SH-SY5Y (cell line): ENCODE results near the gene BACH2.

ENCODE experiments used
- GATA2 ChIP-seq: IDR thresholded peaks from 2 replicates; pipeline ENCODE4 v1.6.1; 2011; ENCODE audit warnings: mild to moderate bottlenecking, low read depth, low read length
- GATA3 ChIP-seq: IDR thresholded peaks from 2 replicates; pipeline ENCODE4 v1.6.1; 2011; ENCODE audit warnings: low read depth, mild to moderate bottlenecking, low read length, moderate library complexity

- no peak for TF ChIP-seq GATA2
- TF ChIP-seq GATA3, result no peak
These were observed 58.0 kb downstream of the BACH2 start for GRCh38 chr6:90238496-90239266.
